Neural progenitor cell (in vitro differentiated cells): ENCODE measurements around the gene KRT12.

Source experiments
- CTCF ChIP-seq: fragments of 200-600 bp; sonication (generic); IDR thresholded peaks from 2 replicates; pipeline ENCODE4 v1.5.1; 2017; ENCODE audit warnings: antibody characterized with exemption, mild to moderate bottlenecking
- EZH2phosphoT487 ChIP-seq: fragments of 200-600 bp; sonication (generic); IDR thresholded peaks from 2 replicates; pipeline ENCODE4 v1.6.1; 2017; ENCODE audit warnings: antibody characterized with exemption

GRCh38 chr17:40870136-40870535 is 3.1 kb upstream of the KRT12 start:
- no peak for TF ChIP-seq CTCF
- TF ChIP-seq EZH2phosphoT487 = no peak
